B cell (primary cell): ENCODE data around the gene SLC15A2. TPM values are rescaled to one million over a fixed set of nuclear protein-coding genes. Genes with fewer than 3 reads are reported as not detected.
A peak's percentile ranks its signal among the peaks of the same experiment; 100 is the strongest.

Experiments used
- ATAC-seq: fragments of 200-7000 bp; cut with Tn5 transposase; one replicate; pipeline ENCODE4 v1.10.0; 2021; ENCODE audit warnings: low read depth, mild to moderate bottlenecking, moderate number of reproducible peaks, moderate library complexity
- CTCF ChIA-PET: fragments of 350-600 bp; sonication (Branson Sonifier 250); formaldehyde crosslinking; loops from one replicate; lab custom pipeline; 2021; ENCODE audit warnings: antibody characterized with exemption, inconsistent platforms; lab: Charles Lee
- POLR2A ChIA-PET: fragments of 350-600 bp; sonication (Branson Sonifier 250); formaldehyde crosslinking; loops from one replicate; lab custom pipeline; 2021; ENCODE audit warnings: antibody characterized with exemption; lab: Charles Lee
- DNase-seq: peaks from one replicate; pipeline ENCODE4 v3.0.0; 2013
- H2AFZ ChIP-seq: 2 replicates; pipeline ENCODE4 v1.6.1; 2012; ENCODE audit warnings: mild to moderate bottlenecking, low read depth, low read length; ENCODE audit not compliant: insufficient read depth, poor library complexity, severe bottlenecking
- H3K27ac ChIP-seq, 2 donors: 1 replicate in 1 of 2; 2 replicates in 1 of 2; pipeline ENCODE4 v1.5.1; 2012 to 2013; ENCODE audit warnings: low read length in 2 of 2, mild to moderate bottlenecking in 2 of 2, moderate library complexity in 1 of 2
- H3K27me3 ChIP-seq, 4 experiments: fragments of 200-600 bp in 1 of 4; sonication (generic) in 1 of 4; replicated peaks in 1 of 4; 1 replicate in 2 of 4; 2 replicates in 2 of 4; pipeline versions ENCODE4 v1.6.1 to v1.7.0; 2013 to 2016; ENCODE audit warnings: low read length in 3 of 4, mild to moderate bottlenecking in 2 of 4, mixed read lengths in 1 of 4, moderate library complexity in 1 of 4; ENCODE audit not compliant: insufficient read depth in 4 of 4, control insufficient read depth in 3 of 4; ENCODE audit errors: control extremely low read depth in 1 of 4
- H3K36me3 ChIP-seq, 2 experiments: replicated peaks in 1 of 2; 1 replicate in 1 of 2; 2 replicates in 1 of 2; pipeline versions ENCODE4 v1.6.1 to v1.7.1; 2013; ENCODE audit warnings: low read length in 1 of 2; ENCODE audit not compliant: insufficient read depth in 2 of 2, control insufficient read depth in 1 of 2; ENCODE audit errors: control extremely low read depth in 1 of 2, extremely low read depth in 1 of 2
- H3K4me1 ChIP-seq, 2 donors: fragments of 200-600 bp in 1 of 2; sonication (generic) in 1 of 2; 1 replicate in 1 of 2; 2 replicates in 1 of 2; pipeline versions ENCODE4 v1.5.1 to v1.6.1; 2013 to 2017; ENCODE audit warnings: low read length in 2 of 2; ENCODE audit not compliant: control insufficient read depth in 2 of 2, insufficient read depth in 2 of 2
- H3K4me2 ChIP-seq: replicated peaks from 2 replicates; pipeline ENCODE3; 2012; ENCODE audit warnings: mild to moderate bottlenecking, low read depth, low read length; ENCODE audit not compliant: poor library complexity, severe bottlenecking
- H3K4me3 ChIP-seq, 5 experiments: fragments of 200-600 bp in 1 of 5; sonication (generic) in 1 of 5; 1 replicate in 3 of 5; 2 replicates in 2 of 5; pipeline versions ENCODE4 v1.5.1 to v1.7.0; 2011 to 2016; ENCODE audit warnings: low read length in 4 of 5, mild to moderate bottlenecking in 4 of 5, low read depth in 2 of 5, control low read depth in 1 of 5, moderate library complexity in 1 of 5; ENCODE audit not compliant: insufficient read depth in 1 of 5; ENCODE audit errors: control extremely low read depth in 1 of 5, extremely low read depth in 1 of 5
- H3K79me2 ChIP-seq: fragments of 200-600 bp; sonication (generic); one replicate; pipeline ENCODE4 v1.6.0; 2016; ENCODE audit warnings: low read length; ENCODE audit not compliant: control insufficient read depth, insufficient read depth
- H3K9ac ChIP-seq: fragments of 200-600 bp; sonication (generic); 2 replicates; pipeline ENCODE4 v1.6.1; 2017; ENCODE audit warnings: mild to moderate bottlenecking, low read length, moderate library complexity
- H3K9me3 ChIP-seq, 3 donors: one replicate each; pipeline versions ENCODE4 v1.6.1 to v1.7.1; 2013; ENCODE audit warnings: low read length in 2 of 3; ENCODE audit not compliant: control insufficient read depth in 2 of 3, insufficient read depth in 1 of 3; ENCODE audit errors: control extremely low read depth in 1 of 3
- H4K20me1 ChIP-seq: 2 replicates; pipeline ENCODE4 v1.6.0; 2012; ENCODE audit warnings: mild to moderate bottlenecking, low read length; ENCODE audit not compliant: insufficient read depth, control insufficient read depth, poor library complexity, severe bottlenecking
- H3K27ac Mint-ChIP-seq: one replicate; pipeline ENCODE4 v1.8.0; 2021; ENCODE audit warnings: mixed read lengths
- H3K27me3 Mint-ChIP-seq: one replicate; pipeline ENCODE4 v1.8.0; 2021; ENCODE audit warnings: mixed read lengths
- H3K4me1 Mint-ChIP-seq: one replicate; pipeline ENCODE4 v1.8.0; 2021; ENCODE audit warnings: mixed read lengths
- H3K4me3 Mint-ChIP-seq: one replicate; pipeline ENCODE4 v1.8.0; 2021; ENCODE audit warnings: mixed read lengths
- H3K9me3 Mint-ChIP-seq: one replicate; pipeline ENCODE4 v1.8.0; 2022; ENCODE audit warnings: mixed read lengths; ENCODE audit not compliant: insufficient read depth
- CTCF ChIP-seq: fragments of 200-600 bp; IDR thresholded peaks from one replicate; pipeline ENCODE4 v1.8.0; 2022; ENCODE audit warnings: antibody characterized with exemption, mild to moderate bottlenecking
- EZH2 ChIP-seq: IDR thresholded peaks from 2 replicates; pipeline ENCODE4 v1.6.1; 2012; ENCODE audit warnings: borderline replicate concordance, low read depth, mild to moderate bottlenecking, moderate library complexity, low read length; ENCODE audit not compliant: insufficient read depth, poor library complexity, severe bottlenecking
- intact Hi-C: fragments of 100-400 bp; cut with micrococcal nuclease; formaldehyde crosslinking; loops from one replicate; pipeline ENCODE4 v1.10.0; 2022
- polyA plus RNA-seq: library from polyadenylated mRNA; depleted of rRNA; stranded (reverse); fragments of >200 nt; gene quantifications from 2 replicates; pipeline ENCODE4 v1.2.3, GENCODE V29; 2012
- total RNA-seq, 2 donors: library from RNA; stranded (reverse); fragments of 120-200 nt in 1 of 2; gene quantifications; 1 replicate in 1 of 2; 2 replicates in 1 of 2; pipeline versions ENCODE4 v1.2.3 to v1.2.4, GENCODE V29; 2013 to 2022

SLC15A2 gene
- total and polyA plus RNA-seq, 2 donors (not counting 1 experiment from before 2014, with no cell fraction given), result 13.1 to 16.9 TPM

- H3K4me2 ChIP-seq, result peak overlapping the region; percentile 29
- H3K27ac ChIP-seq, result peak overlapping the region in 1 of 2 donors; percentile 29
- no peak for ATAC-seq
Measured at GRCh38 chr3:121979734-121980449, 85.7 kb downstream of the SLC15A2 start.

More at GRCh38 chr3:121979734-121980449, 85.7 kb downstream of the SLC15A2 start:
- Mint-ChIP-seq H3K27me3 (no peaks in the 10 kb centered on the region), H3K4me1 (peaks cover 25% of the 10 kb centered on the region), H3K9me3 (peaks cover 4% of the 10 kb centered on the region), H3K4me3 (no peak overlapping the region), H3K27ac (peak overlapping the region; percentile 4)
- TF ChIP-seq CTCF (no peak), EZH2 (no peak)
- Histone ChIP-seq H3K4me3 (no peak overlapping the region), H3K27me3 (no peaks in the 10 kb centered on the region), H3K4me1 (peaks cover 4 to 19% of the 10 kb centered on the region in 2 donors), H3K79me2 (no peaks in the 10 kb centered on the region), H2AFZ (peak overlapping the region; percentile 45), H3K9ac (peak overlapping the region; percentile 11), H3K9me3 (peaks cover 5 to 11% (median 9%) of the 10 kb centered on the region in 3 donors), H4K20me1 (no peaks in the 10 kb centered on the region), H3K36me3 (peaks cover 0 to 3% of the 10 kb centered on the region in 2 experiments)
- intact Hi-C loops, result no loop called here
- no peak for DNase-seq
- POLR2A ChIA-PET, result interaction anchor here (0.8 to 1.4 kb wide), 2 partner anchors 12 to 98 kb away, joined by 3 read pairs; no protein-coding TSS in a partner anchor
- CTCF ChIA-PET, result interaction anchor here (1.1 kb wide), 1 partner anchor 95 kb away, joined by 4 read pairs; no protein-coding TSS in a partner anchor
